NCI-H510A (cell line): Measurements from ENCODE around the gene PRTG.
"Not testable (repeated sequence)": the region's sequence is repeated elsewhere in the genome, so short reads cannot be mapped to it uniquely, and the experiment has no call there.

Source experiments
- DNase-seq: peaks from one replicate; lab custom pipeline; 2025; lab: John Stamatoyannopoulos, UW

PRTG gene

GRCh38 chr15:55742927-55743728, at the start of gene PRTG:
TSS of gene PRTG (minus strand) at chr15:55743152. CDS start at chr15:55742931, 221 bp downstream.
- DNase-seq: no peak

- peak; percentile 69 for DNase-seq
Observed at GRCh38 chr15:55791551-55792400, 48.8 kb upstream of the PRTG start.

- DNase-seq: no peak
Observed at GRCh38 chr15:55789066-55789660, 46.2 kb upstream of the PRTG start.

- DNase-seq: no peak
Observed at GRCh38 chr15:55786341-55786740, 43.4 kb upstream of the PRTG start.

GRCh38 chr15:55785593-55785992, 42.6 kb upstream of the PRTG start:
- DNase-seq: not testable (repeated sequence)

- no peak for DNase-seq
Observed at GRCh38 chr15:55784286-55784685, 41.3 kb upstream of the PRTG start.

- DNase-seq: no peak
Observed at GRCh38 chr15:55782901-55783300, 39.9 kb upstream of the PRTG start.

- no peak for DNase-seq
Observed at GRCh38 chr15:55780292-55780691, 37.3 kb upstream of the PRTG start.

GRCh38 chr15:55778932-55779331, 36.0 kb upstream of the PRTG start:
- DNase-seq: no peak

GRCh38 chr15:55775316-55775715, 32.4 kb upstream of the PRTG start:
- DNase-seq: no peak

- DNase-seq: no peak
Observed at GRCh38 chr15:55774113-55774970, 31.4 kb upstream of the PRTG start.

GRCh38 chr15:55770806-55771205, 27.9 kb upstream of the PRTG start:
- no peak for DNase-seq

GRCh38 chr15:55770261-55770660, 27.3 kb upstream of the PRTG start:
- no peak for DNase-seq

GRCh38 chr15:55768670-55769185, 25.8 kb upstream of the PRTG start:
- DNase-seq: no peak

GRCh38 chr15:55766676-55767075, 23.7 kb upstream of the PRTG start:
- DNase-seq: no peak

GRCh38 chr15:55764398-55764797, 21.4 kb upstream of the PRTG start:
- no peak for DNase-seq

- no peak for DNase-seq
Observed at GRCh38 chr15:55758580-55758986, 15.6 kb upstream of the PRTG start.

- DNase-seq: not testable (repeated sequence)
Observed at GRCh38 chr15:55753433-55753832, 10.5 kb upstream of the PRTG start.

- no peak for DNase-seq
Observed at GRCh38 chr15:55750706-55751105, 7.8 kb upstream of the PRTG start.

GRCh38 chr15:55743729-55744655, 1.0 kb upstream of the PRTG start:
- DNase-seq: no peak
